K562 (cell line): Measurements from ENCODE around the gene SLC6A6. TPM values are rescaled to one million over a fixed set of nuclear protein-coding genes. Genes with fewer than 3 reads are reported as not detected.

Experiments
- ATAC-seq: fragments of 200-7000 bp; cut with Tn5 transposase; 3 replicates; pipeline ENCODE4 v1.9.1; 2020; ENCODE audit warnings: moderate library complexity
- BruUV-seq: library from RNA; stranded (reverse); fragments of 400-500 nt; replicated peaks from 2 replicates; lab custom pipeline; 2021; lab: Mats Ljungman, UMichigan
- CTCF ChIA-PET: fragments of 300-600 bp; formaldehyde crosslinking; extraction: SDS; loops from one replicate; lab custom pipeline; 2021; ENCODE audit warnings: low intra/inter-chr PET ratio; lab: Yijun Ruan, JAX
- POLR2A ChIA-PET: fragments of 300-600, 350-650 bp; sonication (Branson Sonifier 250); formaldehyde crosslinking; extraction: SDS; loops from one replicate; lab custom pipeline; 2021; ENCODE audit warnings: antibody characterized with exemption, inconsistent platforms; lab: Yijun Ruan, JAX
- DNase-seq, 4 experiments: peaks; one replicate each; pipeline versions ENCODE4 v3.0.0 to v3.0.0-alpha.2; 2011 to 2018; ENCODE audit warnings: low spot score in 3 of 4, mixed read lengths in 3 of 4; ENCODE audit errors: extremely low read depth in 1 of 4
- FAIRE-seq: peaks from 2 replicates; lab custom pipeline; 2011; peaks lifted over from hg19 to GRCh38; lab: Jason Lieb, UNC
- H2AFZ ChIP-seq: 2 replicates; pipeline ENCODE4 v1.6.0; 2011; ENCODE audit warnings: low read depth, low read length, control low read depth, inconsistent platforms
- H3K27ac ChIP-seq: fragments of 200-600 bp; 3 replicates; pipeline ENCODE4 v1.8.0; 2011; ENCODE audit warnings: low read depth, mild to moderate bottlenecking, control low read depth, inconsistent platforms, low read length, moderate library complexity, mixed read lengths; ENCODE audit errors: extremely low read depth
- H3K27me3 ChIP-seq, 2 experiments: fragments of 300-600 bp in 1 of 2; 2 replicates in 1 of 2; 3 replicates in 1 of 2; pipeline versions ENCODE4 v1.6.0 to v1.8.0; 2011; ENCODE audit warnings: inconsistent platforms in 2 of 2, low read length in 2 of 2, mild to moderate bottlenecking in 1 of 2, mixed read lengths in 1 of 2, moderate library complexity in 1 of 2; ENCODE audit not compliant: control insufficient read depth in 2 of 2, insufficient read depth in 2 of 2
- H3K36me3 ChIP-seq: fragments of 300-600 bp; 3 replicates; pipeline ENCODE4 v1.8.0; 2011; ENCODE audit warnings: mild to moderate bottlenecking, low read length, inconsistent platforms; ENCODE audit not compliant: control insufficient read depth, insufficient read depth
- H3K4me1 ChIP-seq, 2 experiments: fragments of 200-600 bp in 1 of 2; replicated peaks in 1 of 2; 2 replicates in 1 of 2; 3 replicates in 1 of 2; pipeline versions ENCODE4 v1.5.1 to v1.8.0; 2011; ENCODE audit warnings: inconsistent platforms in 2 of 2, low read length in 2 of 2, mild to moderate bottlenecking in 1 of 2, mixed read lengths in 1 of 2, moderate library complexity in 1 of 2; ENCODE audit not compliant: control insufficient read depth in 2 of 2, insufficient read depth in 2 of 2
- H3K4me2 ChIP-seq: 2 replicates; pipeline ENCODE4 v1.6.1; 2011; ENCODE audit warnings: low read length, control low read depth, inconsistent platforms, mixed read lengths; ENCODE audit not compliant: insufficient read depth
- H3K4me3 ChIP-seq: fragments of 200-600 bp; sonication (generic), shearing (Covaris generic); 2 replicates; pipeline ENCODE4 v1.5.1; 2016; ENCODE audit warnings: control low read depth, inconsistent platforms
- H3K79me2 ChIP-seq: fragments of 200-600 bp; 3 replicates; pipeline ENCODE4 v1.8.0; 2011; ENCODE audit warnings: low read length, inconsistent platforms; ENCODE audit not compliant: control insufficient read depth, insufficient read depth
- H3K9ac ChIP-seq, 2 experiments: 2 replicates each; pipeline versions ENCODE4 v1.6.0 to v1.6.1; 2011; ENCODE audit warnings: low read depth in 2 of 2, low read length in 2 of 2, control low read depth in 1 of 2, inconsistent platforms in 1 of 2, mild to moderate bottlenecking in 1 of 2, mixed read lengths in 1 of 2; ENCODE audit not compliant: insufficient read depth in 1 of 2
- H3K9me1 ChIP-seq: one replicate; pipeline ENCODE4 v1.6.0; 2011; ENCODE audit warnings: inconsistent platforms, mild to moderate bottlenecking, low read length, moderate library complexity; ENCODE audit not compliant: control insufficient read depth, insufficient read depth
- H3K9me3 ChIP-seq: replicated peaks from 2 replicates; pipeline ENCODE4 v1.5.1; 2011; ENCODE audit warnings: low read depth, low read length, inconsistent platforms; ENCODE audit not compliant: control insufficient read depth, insufficient read depth
- H4K20me1 ChIP-seq: replicated peaks from 2 replicates; pipeline ENCODE4 v1.6.1; 2011; ENCODE audit warnings: low read length, inconsistent platforms, mixed read lengths; ENCODE audit not compliant: control insufficient read depth, insufficient read depth
- ATF7 ChIP-seq: fragments of 450-650 bp; IDR thresholded peaks from 2 replicates; pipeline ENCODE4 v1.7.1; 2014; ENCODE audit warnings: mild to moderate bottlenecking, moderate library complexity
- CEBPB ChIP-seq: fragments of 450-650 bp; IDR thresholded peaks from 2 replicates; pipeline ENCODE4 v1.6.1; 2016; ENCODE audit warnings: missing genetic modification characterization, missing compliant biosample characterization
- CHD4 ChIP-seq: fragments of 200-600 bp; sonication (generic); IDR thresholded peaks from 3 replicates; pipeline ENCODE4 v1.6.1; 2012; ENCODE audit warnings: low read depth, mild to moderate bottlenecking, mixed read lengths, low read length, inconsistent platforms; ENCODE audit not compliant: insufficient read depth, insufficient replicate concordance, poor library complexity, severe bottlenecking
- MAFF ChIP-seq: IDR thresholded peaks from 2 replicates; pipeline ENCODE4 v1.6.1; 2012; ENCODE audit warnings: low read length, improper control_type of control experiment
- NFE2L1 ChIP-seq: fragments of 450-650 bp; IDR thresholded peaks from 2 replicates; pipeline ENCODE4 v1.6.1; 2016; ENCODE audit warnings: missing genetic modification characterization, low read depth, mild to moderate bottlenecking, missing compliant biosample characterization, moderate library complexity, borderline replicate concordance
- NRF1 ChIP-seq, 2 experiments: fragments of 450-650 bp; IDR thresholded peaks in 1 of 2; conservative IDR thresholded peaks in 1 of 2; 2 replicates each; pipeline ENCODE4 v1.6.1; 2014; ENCODE audit warnings: mild to moderate bottlenecking in 2 of 2
- RHOXF2B ChIP-seq: fragments of 250-450 bp; sonication (Bioruptor Pico); conservative IDR thresholded peaks from 2 replicates; pipeline ENCODE4 v1.5.1; 2021
- SRF ChIP-seq, 2 experiments: fragments of 250-450, 450-650 bp in 1 of 2; sonication (Bioruptor Pico) in 1 of 2; sonication (generic) in 1 of 2; formaldehyde crosslinking; IDR thresholded peaks; 2 replicates each; pipeline versions ENCODE4 v1.5.0 to v1.5.1; 2020 to 2022; ENCODE audit warnings: mild to moderate bottlenecking in 1 of 2, missing genetic modification reagents in 1 of 2
- ZEB2 ChIP-seq: fragments of 450-650 bp; IDR thresholded peaks from 2 replicates; pipeline ENCODE4 v1.6.1; 2016
- ZNF589 ChIP-seq: fragments of 200-800 bp; sonication (Bioruptor generic); IDR thresholded peaks from 2 replicates; pipeline ENCODE4 v1.6.1; 2016; ENCODE audit warnings: low read depth, missing genetic modification characterization, missing compliant biosample characterization
- ZNF644 ChIP-seq: fragments of 200-800 bp; sonication (Bioruptor generic); IDR thresholded peaks from 2 replicates; pipeline ENCODE4 v1.6.1; 2016; ENCODE audit warnings: low read depth, missing genetic modification characterization, missing compliant biosample characterization
- WGBS: fragments of 100-300 bp; shearing (Covaris generic); methylation state at CpG from one replicate; pipeline ENCODE4 v1.1.6; 2016; ENCODE audit warnings: low coverage, mixed read lengths; ENCODE audit not compliant: insufficient coverage; ENCODE audit errors: missing lambda C conversion rate; 5-methylcytosine and 5-hydroxymethylcytosine counted together
- in situ Hi-C: fragments of 300-500 bp; cut with MboI; formaldehyde crosslinking; loops from 4 replicates; pipeline ENCODE4 v1.15.0; 2018; ENCODE audit warnings: inconsistent platforms, mixed read lengths
- intact Hi-C: fragments of 100-400 bp; cut with micrococcal nuclease; formaldehyde crosslinking; loops from 2 replicates; pipeline ENCODE4 v1.14.2; 2022
- polyA plus RNA-seq, 8 experiments: library from polyadenylated mRNA; depleted of rRNA in 4 of 8; stranded (reverse) in 5 of 8; unstranded in 3 of 8; fragments of >200 nt; fragmentation: Nextera tagmentation in 2 of 8; fragmentation: Illumina TruSeq in 1 of 8; extraction: Ambion mirVana in 2 of 8; extraction: Trizol in 1 of 8; gene quantifications; 2 replicates each; pipeline versions ENCODE4 v1.2.1 to v1.2.3, GENCODE V29; 2011 to 2014; ENCODE audit warnings: inconsistent platforms in 1 of 8, missing spikeins in 1 of 8
- total RNA-seq, 7 experiments: library from RNA; depleted of rRNA in 6 of 7; stranded (reverse); fragments of >200 nt in 6 of 7; fragmentation: Illumina TruSeq in 2 of 7; extraction: Trizol in 2 of 7; gene quantifications; 2 replicates each; pipeline versions ENCODE4 v1.2.1 to v1.2.3, GENCODE V29; 2011 to 2021; ENCODE audit warnings: low replicate concordance in 1 of 7
- TF ChIP-seq, protein P1 (sequence below): sonication (generic); formaldehyde crosslinking; IDR thresholded peaks from 2 replicates; pipeline ENCODE4 v1.8.1; 2023; ENCODE audit warnings: mild to moderate bottlenecking, missing genetic modification reagents
- TF ChIP-seq, protein P2 (sequence below): sonication (generic); formaldehyde crosslinking; IDR thresholded peaks from 2 replicates; pipeline ENCODE4 v1.8.1; 2022; ENCODE audit warnings: missing genetic modification reagents
- TF ChIP-seq, protein P3 (sequence below): fragments of 200-800 bp; sonication (Bioruptor generic); IDR thresholded peaks from 2 replicates; pipeline ENCODE4 v1.6.1; 2017; ENCODE audit warnings: missing genetic modification characterization, missing compliant biosample characterization

SLC6A6 gene
- total and polyA plus RNA-seq, 9 of the 15 experiments (the other 6 are each of a cell fraction or from before 2014, with no cell fraction given) = 12.3 to 203 (median 93.2) TPM

DNA sequence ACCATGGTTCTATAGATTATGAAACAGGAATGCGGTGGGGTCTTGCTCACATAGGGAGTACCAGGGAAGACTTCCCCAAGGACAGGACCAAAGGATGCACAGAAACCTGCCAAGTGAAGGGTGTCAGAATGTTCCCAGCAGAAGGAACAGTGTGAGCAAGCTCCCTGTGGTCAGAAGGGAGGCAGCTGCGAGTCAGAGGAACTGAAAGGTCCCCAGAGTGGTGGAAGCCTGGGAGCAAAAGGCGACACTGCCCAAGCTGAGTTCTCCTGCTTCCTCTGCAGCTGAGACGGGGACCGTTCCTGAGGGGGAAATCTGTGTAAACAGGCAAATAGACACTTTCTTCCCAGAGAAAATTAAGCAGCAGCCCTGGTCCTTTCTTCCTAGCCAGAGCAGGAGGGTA is 14.2 kb upstream of the SLC6A6 start (continued):
- TF ChIP-seq, protein P1, sequence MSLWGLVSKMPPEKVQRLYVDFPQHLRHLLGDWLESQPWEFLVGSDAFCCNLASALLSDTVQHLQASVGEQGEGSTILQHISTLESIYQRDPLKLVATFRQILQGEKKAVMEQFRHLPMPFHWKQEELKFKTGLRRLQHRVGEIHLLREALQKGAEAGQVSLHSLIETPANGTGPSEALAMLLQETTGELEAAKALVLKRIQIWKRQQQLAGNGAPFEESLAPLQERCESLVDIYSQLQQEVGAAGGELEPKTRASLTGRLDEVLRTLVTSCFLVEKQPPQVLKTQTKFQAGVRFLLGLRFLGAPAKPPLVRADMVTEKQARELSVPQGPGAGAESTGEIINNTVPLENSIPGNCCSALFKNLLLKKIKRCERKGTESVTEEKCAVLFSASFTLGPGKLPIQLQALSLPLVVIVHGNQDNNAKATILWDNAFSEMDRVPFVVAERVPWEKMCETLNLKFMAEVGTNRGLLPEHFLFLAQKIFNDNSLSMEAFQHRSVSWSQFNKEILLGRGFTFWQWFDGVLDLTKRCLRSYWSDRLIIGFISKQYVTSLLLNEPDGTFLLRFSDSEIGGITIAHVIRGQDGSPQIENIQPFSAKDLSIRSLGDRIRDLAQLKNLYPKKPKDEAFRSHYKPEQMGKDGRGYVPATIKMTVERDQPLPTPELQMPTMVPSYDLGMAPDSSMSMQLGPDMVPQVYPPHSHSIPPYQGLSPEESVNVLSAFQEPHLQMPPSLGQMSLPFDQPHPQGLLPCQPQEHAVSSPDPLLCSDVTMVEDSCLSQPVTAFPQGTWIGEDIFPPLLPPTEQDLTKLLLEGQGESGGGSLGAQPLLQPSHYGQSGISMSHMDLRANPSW (CRISPR knock-in tag) = no peak
- no peak for TF ChIP-seq RHOXF2B (CRISPR knock-in tag)

DNA sequence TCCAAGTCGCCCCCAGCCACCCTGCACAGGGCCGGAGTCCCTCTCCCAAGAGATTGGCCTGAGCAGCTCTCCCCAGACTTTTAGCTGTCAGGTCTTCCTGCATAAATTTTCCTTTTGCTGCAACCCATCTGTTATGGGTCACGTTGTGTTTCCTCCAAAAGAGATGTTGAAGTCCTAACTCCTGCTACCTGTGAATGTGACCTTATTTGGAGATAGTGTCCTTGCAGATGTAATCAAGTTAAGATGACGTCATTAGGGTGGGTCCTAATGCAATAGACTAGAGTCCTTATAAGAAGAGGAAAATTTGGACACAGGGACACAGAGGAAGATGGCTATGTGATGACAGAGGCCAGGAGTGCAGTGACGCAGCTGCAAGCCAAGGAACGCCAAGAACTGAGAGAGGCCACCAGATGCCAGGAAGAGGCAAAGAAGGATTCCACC is 13.2 kb upstream of the SLC6A6 start:
- in situ Hi-C loops (no loop called here), intact Hi-C loops (no loop called here)
- H3K9me1 ChIP-seq = no peaks in the 10 kb centered on the region
- H3K9me3 ChIP-seq = no peaks in the 10 kb centered on the region
- ATAC-seq = no peak
- BruUV-seq = no TSS peak
- no peak overlapping the region for H2AFZ ChIP-seq
- H3K4me1 ChIP-seq = peaks cover 13 to 14% of the 10 kb centered on the region in 2 experiments
- no peaks in the 10 kb centered on the region for H3K36me3 ChIP-seq
- H3K4me2 ChIP-seq = no peak overlapping the region
- no peaks in the 10 kb centered on the region for H3K27me3 ChIP-seq
- no peaks in the 10 kb centered on the region for H4K20me1 ChIP-seq
- POLR2A ChIA-PET = interaction anchor here (1.0 to 5.1 kb wide), 3 partner anchors 10 to 66 kb away, joined by 3 to 33 read pairs (median 8); partner anchors contain the start of gene SLC6A6
- H3K4me3 ChIP-seq = no peak overlapping the region
- H3K27ac ChIP-seq = no peak overlapping the region
- DNase-seq = no peak
- H3K79me2 ChIP-seq = no peaks in the 10 kb centered on the region
- WGBS = 25% methylated on average over 6 of the region's 6 CpGs
- CTCF ChIA-PET = no interaction called here
- H3K9ac ChIP-seq = peak overlapping the region in 1 of 2 experiments; percentile 32; a peak in 1 of 4 replicates
- FAIRE-seq = no peak
- TF ChIP-seq CEBPB (tag) (peak; percentile 60; the same call in 1 of the 2 replicates), ZNF589 (CRISPR knock-in tag) (peak; percentile 78; the same call in 1 of the 2 replicates), ZEB2 (0 out of 2 replicates have a peak, but pooled peaks have one; percentile 44), SRF (CRISPR knock-in tag; IDR thresholded peaks at IDR 0.05) (peak; percentile 64 to 98; a peak in 3 of 4 replicates), CHD4 (no peak), NFE2L1 (no peak), NRF1 (conservative IDR thresholded peaks at IDR 0.05 in 1 of 2, IDR thresholded peaks at IDR 0.05 in 1 of 2) (peak in 1 of 2 experiments; percentile 27; a peak in 1 of 4 replicates), ZNF644 (tag) (peak; percentile 60; the same call in 1 of the 2 replicates), ATF7 (peak; percentile 99), MAFF (no peak)
- TF ChIP-seq, protein P2, sequence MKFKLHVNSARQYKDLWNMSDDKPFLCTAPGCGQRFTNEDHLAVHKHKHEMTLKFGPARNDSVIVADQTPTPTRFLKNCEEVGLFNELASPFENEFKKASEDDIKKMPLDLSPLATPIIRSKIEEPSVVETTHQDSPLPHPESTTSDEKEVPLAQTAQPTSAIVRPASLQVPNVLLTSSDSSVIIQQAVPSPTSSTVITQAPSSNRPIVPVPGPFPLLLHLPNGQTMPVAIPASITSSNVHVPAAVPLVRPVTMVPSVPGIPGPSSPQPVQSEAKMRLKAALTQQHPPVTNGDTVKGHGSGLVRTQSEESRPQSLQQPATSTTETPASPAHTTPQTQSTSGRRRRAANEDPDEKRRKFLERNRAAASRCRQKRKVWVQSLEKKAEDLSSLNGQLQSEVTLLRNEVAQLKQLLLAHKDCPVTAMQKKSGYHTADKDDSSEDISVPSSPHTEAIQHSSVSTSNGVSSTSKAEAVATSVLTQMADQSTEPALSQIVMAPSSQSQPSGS (CRISPR knock-in tag) = peak; percentile 68; the same call in 1 of the 2 replicates
- TF ChIP-seq, protein P3, sequence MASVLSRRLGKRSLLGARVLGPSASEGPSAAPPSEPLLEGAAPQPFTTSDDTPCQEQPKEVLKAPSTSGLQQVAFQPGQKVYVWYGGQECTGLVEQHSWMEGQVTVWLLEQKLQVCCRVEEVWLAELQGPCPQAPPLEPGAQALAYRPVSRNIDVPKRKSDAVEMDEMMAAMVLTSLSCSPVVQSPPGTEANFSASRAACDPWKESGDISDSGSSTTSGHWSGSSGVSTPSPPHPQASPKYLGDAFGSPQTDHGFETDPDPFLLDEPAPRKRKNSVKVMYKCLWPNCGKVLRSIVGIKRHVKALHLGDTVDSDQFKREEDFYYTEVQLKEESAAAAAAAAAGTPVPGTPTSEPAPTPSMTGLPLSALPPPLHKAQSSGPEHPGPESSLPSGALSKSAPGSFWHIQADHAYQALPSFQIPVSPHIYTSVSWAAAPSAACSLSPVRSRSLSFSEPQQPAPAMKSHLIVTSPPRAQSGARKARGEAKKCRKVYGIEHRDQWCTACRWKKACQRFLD (CRISPR knock-in tag) = peak; percentile 66; the same call in 1 of the 2 replicates
